ENCODE data around the gene ADPRHL1. TPM values are rescaled to one million over a fixed set of nuclear protein-coding genes. Genes with fewer than 3 reads are reported as not detected.

ADPRHL1 gene
- total RNA-seq, 1 donor from 2014 or later, result 2.8 TPM

GRCh38 chr13:113402471-113403254, 50.6 kb downstream of the ADPRHL1 start:
- TF ChIP-seq CTCF (conservative IDR thresholded peaks at IDR 0.05), result no peak
- no peak for DNase-seq (ENCODE audit: low read depth, low spot score)
- Mint-ChIP-seq H3K4me3 (no peak overlapping the region), H3K27me3 (ENCODE audit: low read depth) (no peaks in the 10 kb centered on the region), H3K9me3 (no peaks in the 10 kb centered on the region), H3K27ac (ENCODE audit: unreplicated experiment) (peak overlapping the region; percentile 12), H3K4me1 (peaks cover 4% of the 10 kb centered on the region), H3K36me3 (ENCODE audit: low read depth) (no peaks in the 10 kb centered on the region)

- H3K27me3 Mint-ChIP-seq (ENCODE audit: low read depth), result no peaks in the 10 kb centered on the region
- H3K9me3 Mint-ChIP-seq, result no peaks in the 10 kb centered on the region
- H3K4me3 Mint-ChIP-seq, result no peak overlapping the region
- H3K27ac Mint-ChIP-seq (ENCODE audit: unreplicated experiment), result no peak overlapping the region
- no peak for TF ChIP-seq CTCF (conservative IDR thresholded peaks at IDR 0.05)
- DNase-seq (ENCODE audit: low read depth, low spot score), result no peak
- no peaks in the 10 kb centered on the region for H3K36me3 Mint-ChIP-seq (ENCODE audit: low read depth)
- peaks cover 4% of the 10 kb centered on the region for H3K4me1 Mint-ChIP-seq
Observed at GRCh38 chr13:113401452-113402415, 51.6 kb downstream of the ADPRHL1 start.

GRCh38 chr13:113400621-113401451, 52.5 kb downstream of the ADPRHL1 start:
- no peak overlapping the region for H3K4me3 Mint-ChIP-seq
- TF ChIP-seq CTCF (conservative IDR thresholded peaks at IDR 0.05), result no peak
- H3K4me1 Mint-ChIP-seq, result no peaks in the 10 kb centered on the region
- H3K36me3 Mint-ChIP-seq (ENCODE audit: low read depth), result no peaks in the 10 kb centered on the region
- no peaks in the 10 kb centered on the region for H3K9me3 Mint-ChIP-seq
- no peaks in the 10 kb centered on the region for H3K27me3 Mint-ChIP-seq (ENCODE audit: low read depth)
- DNase-seq (ENCODE audit: low read depth, low spot score), result no peak
- no peak overlapping the region for H3K27ac Mint-ChIP-seq (ENCODE audit: unreplicated experiment)

DNA sequence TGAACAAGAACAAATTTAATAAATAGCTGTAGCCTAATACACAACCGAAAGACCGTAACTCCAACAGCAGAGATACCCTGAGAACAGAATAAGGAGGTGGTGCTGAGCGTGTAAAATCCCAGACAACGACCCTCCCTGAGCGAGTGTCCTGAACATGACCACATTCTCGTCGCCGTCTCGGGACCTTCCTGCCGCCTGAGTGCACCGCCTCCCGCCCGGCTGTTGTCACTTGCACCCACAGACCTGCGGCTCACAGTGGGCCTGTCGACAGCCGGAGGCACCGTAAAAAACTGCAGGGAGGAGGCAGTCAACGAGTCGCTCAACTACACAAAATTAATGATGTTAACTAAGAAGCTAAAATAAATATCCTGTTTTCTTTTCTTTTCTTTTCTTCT, 53.5 kb downstream of the ADPRHL1 start:
- no peaks in the 10 kb centered on the region for H3K27me3 Mint-ChIP-seq (ENCODE audit: low read depth)
- no peak for DNase-seq (ENCODE audit: low read depth, low spot score)
- H3K36me3 Mint-ChIP-seq (ENCODE audit: low read depth), result no peaks in the 10 kb centered on the region
- no peaks in the 10 kb centered on the region for H3K9me3 Mint-ChIP-seq
- H3K27ac Mint-ChIP-seq (ENCODE audit: unreplicated experiment), result peak overlapping the region; percentile 67
- TF ChIP-seq CTCF (conservative IDR thresholded peaks at IDR 0.05), result no peak
- no peak overlapping the region for H3K4me3 Mint-ChIP-seq
- no peaks in the 10 kb centered on the region for H3K4me1 Mint-ChIP-seq

Measured in neural crest cell (in vitro differentiated cells).